ENCODE measurements around the gene CAVIN1.

DNA sequence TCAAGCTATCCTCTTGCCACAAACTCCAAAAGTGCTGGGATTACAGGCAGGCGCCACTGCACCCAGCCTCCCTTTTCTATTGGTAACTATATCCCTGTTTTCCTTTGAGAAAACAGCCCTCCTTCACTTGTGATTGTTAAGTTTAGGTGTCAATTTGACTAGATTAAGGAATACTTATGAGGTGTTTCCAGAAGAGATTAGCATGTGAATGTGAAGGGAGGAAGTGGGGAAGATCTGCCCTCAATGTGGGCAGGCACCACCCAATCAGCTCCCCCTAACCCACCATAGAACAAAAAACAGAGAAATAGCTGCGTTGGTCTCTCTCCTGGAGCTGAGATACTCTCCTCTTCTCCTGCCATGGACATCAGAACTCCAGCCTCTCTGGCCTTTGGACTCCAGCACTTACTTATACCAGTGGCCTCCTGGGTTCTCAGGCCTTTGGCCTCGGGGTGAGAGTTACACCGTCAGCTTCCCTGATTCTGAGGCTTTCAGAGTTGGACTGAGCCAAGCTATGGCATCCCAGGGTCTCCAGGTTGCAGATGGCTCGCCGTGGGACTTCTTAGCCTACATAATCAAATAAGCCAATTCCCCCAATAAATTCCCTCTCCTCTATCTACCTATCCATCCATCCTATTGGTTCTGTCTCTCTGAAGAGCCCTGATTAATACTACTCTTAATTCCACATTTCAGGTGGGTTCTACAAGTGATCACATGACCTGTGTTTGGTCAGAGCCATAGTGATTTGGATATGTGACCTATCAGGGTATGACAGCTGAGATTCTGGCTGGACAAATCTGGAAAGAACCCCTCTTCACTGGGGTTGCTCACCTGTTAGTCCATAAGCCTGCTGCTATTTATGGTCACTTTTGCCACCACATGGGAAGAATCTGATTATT lies 22.9 kb downstream of the CAVIN1 start:
- TF ChIP-seq POLR2AphosphoS5 (IDR thresholded peaks at IDR 0.05): no peak
- TF ChIP-seq, protein P1, sequence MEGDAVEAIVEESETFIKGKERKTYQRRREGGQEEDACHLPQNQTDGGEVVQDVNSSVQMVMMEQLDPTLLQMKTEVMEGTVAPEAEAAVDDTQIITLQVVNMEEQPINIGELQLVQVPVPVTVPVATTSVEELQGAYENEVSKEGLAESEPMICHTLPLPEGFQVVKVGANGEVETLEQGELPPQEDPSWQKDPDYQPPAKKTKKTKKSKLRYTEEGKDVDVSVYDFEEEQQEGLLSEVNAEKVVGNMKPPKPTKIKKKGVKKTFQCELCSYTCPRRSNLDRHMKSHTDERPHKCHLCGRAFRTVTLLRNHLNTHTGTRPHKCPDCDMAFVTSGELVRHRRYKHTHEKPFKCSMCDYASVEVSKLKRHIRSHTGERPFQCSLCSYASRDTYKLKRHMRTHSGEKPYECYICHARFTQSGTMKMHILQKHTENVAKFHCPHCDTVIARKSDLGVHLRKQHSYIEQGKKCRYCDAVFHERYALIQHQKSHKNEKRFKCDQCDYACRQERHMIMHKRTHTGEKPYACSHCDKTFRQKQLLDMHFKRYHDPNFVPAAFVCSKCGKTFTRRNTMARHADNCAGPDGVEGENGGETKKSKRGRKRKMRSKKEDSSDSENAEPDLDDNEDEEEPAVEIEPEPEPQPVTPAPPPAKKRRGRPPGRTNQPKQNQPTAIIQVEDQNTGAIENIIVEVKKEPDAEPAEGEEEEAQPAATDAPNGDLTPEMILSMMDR (IDR thresholded peaks at IDR 0.05): no peak
